ENCODE results near the gene EML1.
"Not testable (repeated sequence)": the region's sequence is repeated elsewhere in the genome, so short reads cannot be mapped to it uniquely, and the experiment has no call there.

The EML1 gene

DNA sequence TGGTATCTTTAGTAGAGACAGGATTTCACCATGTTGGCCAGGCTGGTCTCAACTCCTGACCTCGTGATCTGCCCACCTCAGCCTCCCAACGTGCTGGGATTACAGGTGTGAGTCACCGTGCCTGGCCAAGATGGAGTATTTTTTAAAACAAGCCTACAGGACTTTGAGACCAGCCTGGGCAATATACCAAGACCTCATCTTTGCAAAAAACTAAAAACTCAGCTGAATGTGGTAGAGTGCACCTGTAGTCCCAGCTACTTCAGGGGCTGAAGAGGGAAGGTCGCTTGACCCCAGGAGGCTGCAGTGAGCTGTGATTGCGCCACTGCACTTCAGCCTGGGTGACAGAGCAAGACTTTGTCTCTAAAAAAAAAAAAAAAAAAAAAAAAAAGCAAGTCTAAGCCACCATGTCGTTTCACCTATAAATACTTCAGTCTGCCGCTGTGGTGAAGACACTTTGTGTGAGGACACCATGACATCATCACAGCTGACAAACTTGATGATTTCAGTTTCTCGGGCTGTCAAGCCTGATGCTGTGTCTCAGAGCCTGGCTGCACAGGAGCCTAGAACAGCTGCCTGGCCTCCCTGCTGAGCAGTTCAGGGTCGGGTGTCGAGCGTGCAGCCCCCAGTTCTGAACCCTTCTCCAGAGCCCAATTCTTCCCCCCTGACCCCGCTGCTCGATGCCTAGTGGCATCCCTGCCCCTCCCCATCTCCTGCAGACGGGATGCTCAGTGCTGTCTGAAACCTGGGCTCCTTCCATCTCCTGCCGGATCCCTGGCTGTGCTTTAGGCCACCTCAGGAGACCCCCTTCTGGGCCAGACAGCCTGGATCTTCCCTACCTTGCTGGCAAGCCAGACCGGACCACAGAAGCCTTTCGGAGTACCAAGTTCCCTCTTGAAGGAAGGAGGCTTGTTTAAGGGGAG is 152.8 kb downstream of the EML1 start:
- DNase-seq = no peak

DNA sequence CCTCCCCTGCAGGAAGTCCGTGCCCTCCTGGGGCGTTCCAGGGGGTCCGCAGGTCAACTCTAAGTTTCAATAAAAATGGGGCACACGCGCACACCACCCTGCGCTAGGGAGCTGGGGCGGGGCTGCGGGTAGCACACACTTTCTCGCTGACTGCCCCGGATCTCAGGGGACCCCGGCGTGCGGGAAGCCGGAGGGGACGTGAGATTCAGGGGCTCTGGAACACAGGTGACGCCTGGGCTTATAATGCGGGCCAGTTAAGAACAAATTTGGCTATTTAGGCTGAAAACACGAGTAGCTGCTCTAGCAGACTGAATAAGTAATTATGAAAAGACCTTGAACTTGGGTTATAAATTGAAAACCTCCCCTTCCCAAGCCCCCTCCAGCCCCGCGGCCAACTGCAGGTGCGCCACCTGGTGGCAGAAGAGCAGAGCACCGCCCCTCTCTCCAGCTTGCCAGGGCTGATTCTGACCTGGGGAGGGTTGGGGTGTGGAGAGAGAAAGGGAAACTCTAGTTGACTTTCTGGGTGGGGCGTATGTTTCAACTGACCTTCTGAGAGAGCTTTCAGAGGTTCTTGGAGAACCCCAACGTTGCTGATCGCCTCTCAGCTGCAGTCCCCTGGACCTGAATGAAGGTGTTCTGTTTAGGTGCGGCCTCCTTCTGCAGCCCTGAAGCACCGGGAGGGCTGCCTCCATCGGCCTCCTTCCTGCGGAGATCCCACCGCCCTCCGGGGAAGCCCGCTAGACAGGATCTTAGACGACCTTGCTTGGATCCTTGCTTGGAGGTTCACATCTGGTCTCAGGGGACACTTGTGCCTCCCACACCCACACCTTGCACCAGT is 153.7 kb downstream of the EML1 start:
- no peak for DNase-seq

DNA sequence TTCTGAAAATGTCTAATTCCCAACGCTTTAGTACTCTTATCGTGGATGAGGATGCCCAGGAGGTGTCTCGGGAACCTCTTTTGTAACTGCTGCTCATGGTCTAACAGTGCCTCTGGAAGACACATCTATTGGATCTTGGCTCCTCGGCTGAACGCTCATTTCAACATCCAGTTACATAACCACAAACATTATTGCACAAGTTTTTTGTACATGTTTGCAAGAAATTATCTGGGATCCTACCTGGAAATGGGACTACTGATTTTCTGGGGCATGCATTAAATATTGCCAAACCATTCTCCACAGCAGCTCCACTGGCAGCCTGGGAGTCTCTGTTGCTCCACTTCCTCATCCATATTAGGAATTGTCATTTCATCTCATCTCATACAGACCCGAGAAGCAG is 154.5 kb downstream of the EML1 start:
- no peak for DNase-seq

DNA sequence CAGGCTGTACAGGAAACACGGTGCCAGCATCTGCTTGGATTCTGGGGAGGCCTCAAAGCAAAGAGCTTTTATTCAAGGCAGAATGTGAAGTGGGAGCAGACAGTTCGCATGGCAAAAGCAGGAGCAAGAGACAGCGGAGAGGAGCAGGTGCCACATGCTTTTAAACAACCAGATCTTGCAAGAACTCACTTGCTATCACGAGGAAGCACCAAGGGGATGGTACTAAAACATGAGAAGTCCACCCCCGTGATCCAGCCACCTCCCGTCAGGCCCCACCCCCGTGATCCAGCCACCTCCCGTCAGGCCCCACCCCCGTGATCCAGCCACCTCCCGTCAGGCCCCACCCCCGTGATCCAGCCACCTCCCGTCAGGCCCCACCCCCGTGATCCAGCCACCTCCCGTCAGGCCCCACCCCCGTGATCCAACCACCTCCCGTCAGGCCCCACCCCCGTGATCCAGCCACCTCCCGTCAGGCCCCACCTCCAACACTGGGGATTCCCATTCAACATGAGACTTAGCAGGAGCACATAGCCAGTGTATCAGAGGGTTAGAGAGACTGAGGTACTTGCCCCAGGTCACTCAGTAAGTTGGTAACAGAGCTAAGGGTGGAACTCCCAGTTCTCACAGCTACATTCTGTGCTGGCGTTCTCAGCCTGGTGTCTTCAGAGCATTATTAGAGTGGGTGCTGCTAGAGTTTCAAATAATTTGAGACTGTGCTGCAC is 156.0 kb downstream of the EML1 start:
- not testable (repeated sequence) for DNase-seq

DNA sequence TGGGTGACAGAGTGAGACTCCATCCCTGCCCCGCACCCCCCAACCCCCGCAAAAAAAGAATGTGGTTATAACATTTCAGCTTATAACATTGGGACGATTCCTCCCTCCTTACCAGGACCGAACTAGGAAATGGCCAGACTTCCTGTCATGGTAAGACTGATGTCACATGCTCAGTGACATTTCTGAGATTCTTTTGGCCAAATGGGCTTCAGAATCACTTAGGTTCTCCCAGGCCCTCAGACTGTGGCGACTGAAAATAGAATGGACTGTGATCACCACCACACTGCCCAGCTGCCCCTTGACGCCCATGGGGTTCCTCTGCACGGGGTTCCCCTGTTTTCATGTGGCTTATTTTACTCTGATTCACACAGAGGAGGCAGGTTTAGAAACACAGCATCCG is 157.0 kb downstream of the EML1 start:
- no peak for DNase-seq

DNA sequence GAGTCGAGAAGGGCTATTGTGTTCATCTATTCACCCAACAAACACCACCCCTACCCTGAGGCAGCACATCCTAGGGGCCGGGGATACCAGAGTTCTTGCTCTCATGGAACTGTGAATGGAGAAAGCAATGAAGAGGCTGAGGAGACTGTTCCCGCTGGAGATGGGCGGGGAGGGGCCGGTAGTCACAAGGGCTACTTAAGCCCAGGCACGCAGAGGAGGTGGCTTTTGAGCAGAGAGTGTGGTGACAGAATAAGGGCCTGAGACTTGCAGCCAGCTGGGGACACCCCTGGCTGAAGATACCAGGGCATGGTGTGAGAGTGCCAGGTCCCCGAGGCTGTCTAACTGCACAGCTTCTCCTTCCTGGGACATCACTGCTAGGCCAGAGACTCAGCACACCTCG is 157.9 kb downstream of the EML1 start:
- DNase-seq = no peak

DNA sequence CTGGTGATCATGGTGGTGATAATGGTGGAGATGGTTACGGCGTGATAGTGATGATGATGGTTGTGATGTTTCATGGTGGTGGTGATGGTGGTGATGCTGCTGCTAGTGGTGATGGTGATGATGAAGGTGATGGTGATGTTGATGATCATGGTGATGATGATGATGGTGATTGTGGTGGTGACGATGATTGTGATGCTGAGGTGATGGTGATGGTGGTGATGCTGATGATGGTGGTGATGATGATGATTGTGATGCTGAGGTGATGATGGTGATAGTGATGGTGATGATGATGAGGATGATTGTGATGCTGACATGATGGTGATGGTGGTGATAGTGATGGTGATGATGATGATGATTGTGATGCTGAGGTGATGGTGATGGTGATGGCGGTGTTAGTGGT is 158.8 kb downstream of the EML1 start:
- no peak for DNase-seq

DNA sequence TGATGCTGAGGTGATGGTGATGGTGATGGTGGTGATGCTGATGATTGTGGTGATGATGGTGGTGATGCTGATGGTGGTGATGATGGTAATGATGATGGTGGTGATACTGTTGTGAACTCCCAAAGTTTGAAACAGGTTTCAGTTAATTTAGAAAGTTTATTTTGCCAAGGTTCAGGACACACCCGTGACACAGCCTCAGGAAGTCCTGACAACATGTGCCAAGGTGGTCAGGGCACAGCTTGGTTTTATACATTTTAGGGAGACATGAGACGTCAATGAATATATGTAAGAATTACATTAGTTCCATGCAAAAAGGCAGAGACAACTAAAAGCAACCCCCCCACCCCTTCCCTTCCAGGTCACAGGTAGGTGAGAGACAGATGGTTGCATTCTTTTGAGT is 159.2 kb downstream of the EML1 start:
- no peak for DNase-seq

DNA sequence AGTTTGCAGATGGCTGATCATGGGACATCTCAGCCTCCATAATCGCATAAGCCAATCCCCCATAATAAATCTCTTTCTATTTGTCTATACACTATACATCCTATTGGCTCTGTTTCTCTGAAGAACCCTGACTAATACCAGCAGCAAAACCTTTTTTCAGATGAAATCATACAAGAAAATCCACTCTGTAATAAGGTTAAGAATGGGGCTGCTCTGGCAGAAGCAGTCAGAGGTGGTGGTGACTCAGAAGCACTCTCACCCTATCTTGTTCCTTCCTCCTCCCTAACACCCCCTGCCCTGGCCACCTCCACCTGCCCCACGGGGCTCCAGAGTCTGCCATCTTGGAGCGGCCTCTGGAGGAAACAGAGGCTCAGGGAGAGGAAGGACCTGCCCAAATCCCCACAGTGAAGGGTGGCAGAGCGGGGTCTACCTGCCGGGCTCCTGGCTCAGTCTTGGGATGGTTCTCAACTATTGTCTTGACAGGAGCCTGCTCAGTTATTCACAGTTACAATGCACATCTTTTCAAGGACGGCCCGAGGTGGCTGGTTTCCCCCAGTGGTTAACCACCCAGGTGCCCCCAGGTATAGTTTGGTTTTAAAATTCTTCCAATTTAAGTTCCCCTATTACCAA is 162.7 kb downstream of the EML1 start:
- DNase-seq = no peak

DNA sequence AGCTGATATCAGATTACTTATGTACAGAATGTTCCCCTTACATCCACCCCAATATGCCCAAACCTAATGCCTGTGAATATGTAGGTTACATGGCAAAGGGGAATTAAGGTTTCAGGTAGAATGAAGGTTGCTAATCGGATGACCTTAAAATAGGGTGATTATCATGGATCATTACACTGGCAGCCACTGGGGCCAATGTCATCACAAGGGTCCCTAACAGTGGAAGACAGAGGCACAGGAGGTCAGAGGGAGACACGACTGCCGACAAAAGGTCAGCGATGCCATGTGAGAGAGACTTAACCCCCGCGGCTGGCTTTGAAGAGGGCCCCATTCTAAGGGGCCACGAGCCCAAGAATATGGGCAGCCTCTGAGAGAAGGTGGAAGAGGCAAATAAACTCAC is 165.2 kb downstream of the EML1 start:
- DNase-seq = no peak

DNA sequence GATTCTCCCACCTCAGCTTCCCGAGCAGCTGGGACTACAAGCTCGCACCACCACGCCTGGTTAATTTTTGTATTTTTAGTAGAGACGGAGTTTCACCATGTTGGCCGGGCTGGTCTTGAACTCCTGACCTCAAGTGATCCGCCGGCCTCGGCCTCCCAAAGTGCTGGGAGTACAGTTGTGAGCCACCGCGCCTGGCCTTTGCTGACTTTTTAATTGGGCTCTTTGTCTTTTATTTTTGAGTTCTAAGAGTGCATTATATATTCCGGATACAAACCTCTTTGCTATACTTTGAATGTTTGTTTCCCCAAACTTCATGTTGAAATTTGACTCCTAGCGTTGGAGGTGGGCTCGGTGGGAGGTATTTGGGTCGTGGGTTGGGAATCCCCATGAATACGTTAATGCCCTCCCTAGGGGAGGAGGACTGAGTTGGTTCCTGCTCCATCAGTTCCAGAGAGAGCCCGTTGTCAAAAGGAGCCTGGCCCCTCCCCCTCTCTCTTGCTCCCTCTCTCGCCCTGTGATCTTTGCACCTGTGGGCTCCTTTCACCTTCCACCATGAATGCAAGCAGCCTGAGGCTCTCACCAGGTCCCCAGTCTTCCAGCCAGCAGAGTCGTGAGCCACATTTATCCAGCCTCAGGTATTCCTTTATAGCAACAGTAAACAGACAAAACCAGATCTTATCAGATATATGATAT is 168.8 kb downstream of the EML1 start:
- DNase-seq = no peak

DNA sequence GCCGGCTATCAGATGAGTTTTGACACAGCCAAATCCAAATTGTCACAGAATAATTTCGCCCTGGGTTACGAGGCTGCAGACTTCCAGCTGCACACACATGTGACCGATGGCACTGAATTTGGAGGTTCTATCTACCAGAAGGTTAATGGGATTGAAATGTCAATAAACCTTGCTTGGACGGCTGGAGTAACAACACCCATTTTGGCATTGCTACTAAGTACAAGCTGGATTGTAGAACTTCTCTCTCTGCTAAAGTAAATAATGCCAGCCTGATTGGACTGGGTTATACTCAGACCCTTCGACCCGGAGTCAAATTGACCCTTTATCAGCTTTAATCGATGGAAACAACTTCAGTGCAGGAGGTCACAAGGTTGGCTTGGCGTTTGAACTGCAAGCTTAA is 171.8 kb downstream of the EML1 start:
- DNase-seq = no peak

DNA sequence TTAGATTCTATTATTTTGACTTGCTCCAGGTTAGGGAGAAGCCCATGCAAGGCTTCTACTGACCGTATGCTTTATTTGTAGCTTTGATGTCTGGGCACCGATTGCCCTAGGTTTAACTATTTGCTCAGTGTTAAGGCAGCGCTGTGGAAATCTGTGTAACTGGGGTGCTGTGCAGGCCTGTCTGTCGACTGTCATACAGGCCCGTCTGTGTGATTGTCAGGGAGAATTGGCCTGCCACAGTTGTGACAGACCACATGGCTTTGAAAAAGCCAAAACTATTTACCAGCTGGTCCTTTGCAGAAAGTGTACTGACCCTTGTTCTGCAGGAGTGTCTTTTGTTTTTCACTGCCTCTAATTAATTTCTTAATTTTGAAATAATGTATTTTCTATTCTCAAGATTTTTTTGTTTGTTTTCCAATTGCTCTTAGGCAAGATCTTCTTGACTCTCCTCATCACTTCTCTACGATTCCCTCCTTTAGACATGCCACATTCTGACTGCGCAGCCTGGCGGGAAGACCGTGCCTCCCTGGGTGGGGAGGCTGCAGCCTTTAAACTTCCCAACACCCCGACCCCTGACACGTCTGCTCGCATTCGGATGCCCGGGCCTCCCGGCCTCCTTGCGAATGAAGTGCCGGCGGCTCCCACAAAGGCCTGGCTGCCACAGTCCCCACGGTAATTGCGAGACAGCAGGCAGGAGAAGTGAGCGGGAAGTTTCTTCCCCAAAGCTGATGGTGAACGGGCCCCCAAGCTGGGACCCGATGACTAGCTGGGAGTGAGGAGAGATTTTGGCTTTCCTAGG is 173.0 kb downstream of the EML1 start:
- DNase-seq = no peak

DNA sequence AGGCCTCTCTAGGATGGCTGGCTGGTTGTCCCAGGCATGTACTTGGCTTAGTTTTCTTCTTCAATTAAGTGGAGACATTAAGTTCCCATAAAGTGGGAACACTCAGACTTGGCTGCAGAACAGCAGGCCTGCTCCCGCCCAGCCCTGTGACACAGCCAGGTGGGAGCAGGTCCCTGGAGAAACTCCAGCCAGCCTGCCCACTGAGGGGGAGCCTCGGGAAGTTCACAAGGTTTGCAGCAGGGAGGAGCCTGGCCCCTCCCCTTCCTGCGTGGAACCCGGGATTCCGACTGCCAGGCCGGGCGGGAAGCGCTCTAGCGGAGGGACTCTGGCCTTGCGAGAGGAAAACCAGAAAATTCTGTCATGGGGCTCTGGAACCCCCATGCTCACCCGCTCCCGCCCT is 173.7 kb downstream of the EML1 start:
- no peak for DNase-seq

DNA sequence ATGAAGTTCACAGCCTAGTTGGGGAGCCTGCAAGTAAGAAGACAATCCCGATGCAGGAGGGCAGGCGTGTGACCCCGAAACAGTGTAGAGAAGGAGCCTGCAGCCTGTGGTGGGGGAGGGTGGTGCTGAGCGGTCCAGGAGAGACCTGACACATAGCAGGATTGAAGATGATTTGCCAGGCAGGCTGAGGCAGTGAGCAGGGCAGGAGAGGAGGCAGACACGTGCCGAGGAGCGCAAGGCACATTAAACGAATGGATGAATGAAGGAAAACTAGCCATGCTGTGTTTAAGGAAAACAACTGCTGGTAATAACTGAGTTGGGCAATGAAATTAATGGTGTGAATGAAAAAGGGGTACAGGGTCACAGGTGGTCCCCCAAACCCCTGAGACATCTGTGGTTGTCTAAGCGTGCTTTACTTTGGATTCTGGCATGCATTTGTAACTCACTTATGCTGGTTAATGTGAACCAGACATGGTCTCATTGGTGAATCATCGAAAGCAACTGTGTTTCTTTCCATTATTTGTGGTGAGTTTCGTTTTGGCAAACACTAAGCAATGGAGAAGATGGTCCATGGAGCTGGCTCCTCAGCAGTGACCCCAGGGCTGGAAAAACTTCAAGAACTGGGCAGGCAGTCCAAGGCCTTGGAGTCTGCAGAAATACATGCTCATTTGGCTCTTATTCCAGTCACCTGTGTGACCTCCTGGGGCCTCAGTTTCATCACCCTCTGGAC is 175.1 kb downstream of the EML1 start:
- DNase-seq = no peak

DNA sequence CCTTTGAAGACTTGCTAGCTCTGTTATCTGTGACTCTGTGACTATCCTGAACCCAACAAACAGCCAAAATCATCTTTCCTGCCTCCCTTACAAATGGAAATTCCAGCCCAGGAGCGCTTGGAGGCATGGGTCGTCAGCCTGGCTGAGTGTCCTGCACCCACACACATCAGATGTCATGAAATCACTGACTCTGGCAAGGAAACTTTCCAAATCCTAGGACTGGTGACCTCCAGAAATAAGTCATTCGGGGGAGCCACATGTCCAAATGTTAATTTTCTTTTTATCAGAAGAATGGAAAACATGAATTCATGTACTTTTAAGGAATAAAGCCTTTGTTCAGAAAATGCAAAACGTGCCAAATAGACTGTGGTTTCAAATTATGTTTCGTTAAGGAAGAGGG is 175.7 kb downstream of the EML1 start:
- no peak for DNase-seq

DNA sequence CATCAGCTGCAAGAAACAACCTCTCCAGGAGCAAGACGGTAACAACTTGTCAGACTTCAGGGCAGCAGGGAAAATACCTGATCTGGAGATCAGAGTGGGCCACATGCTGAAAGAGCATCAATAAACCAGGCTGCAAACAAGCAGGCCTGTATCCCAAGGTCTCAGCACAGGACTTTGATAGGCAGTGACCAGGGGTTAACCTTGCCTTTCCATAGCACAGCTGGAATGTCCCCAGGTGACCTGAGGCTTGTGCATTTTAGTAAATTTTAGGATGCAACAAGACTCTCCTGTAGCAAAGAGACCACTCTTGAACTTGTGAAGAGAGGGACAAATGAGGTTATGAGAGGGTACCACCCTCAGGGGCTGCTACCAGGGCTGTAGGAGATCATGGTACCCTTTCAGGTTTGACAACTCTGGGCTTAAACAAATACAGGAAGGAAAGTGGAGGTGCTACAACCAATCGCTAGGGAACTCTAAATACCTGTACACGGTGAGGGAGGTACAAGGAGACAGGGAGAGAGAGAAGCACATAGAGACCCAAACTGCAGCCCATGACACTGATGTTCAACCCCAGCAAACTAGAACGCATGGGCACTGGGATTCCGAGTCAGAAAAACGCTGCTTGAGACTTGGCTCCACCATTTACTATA is 176.6 kb downstream of the EML1 start:
- DNase-seq = no peak

DNA sequence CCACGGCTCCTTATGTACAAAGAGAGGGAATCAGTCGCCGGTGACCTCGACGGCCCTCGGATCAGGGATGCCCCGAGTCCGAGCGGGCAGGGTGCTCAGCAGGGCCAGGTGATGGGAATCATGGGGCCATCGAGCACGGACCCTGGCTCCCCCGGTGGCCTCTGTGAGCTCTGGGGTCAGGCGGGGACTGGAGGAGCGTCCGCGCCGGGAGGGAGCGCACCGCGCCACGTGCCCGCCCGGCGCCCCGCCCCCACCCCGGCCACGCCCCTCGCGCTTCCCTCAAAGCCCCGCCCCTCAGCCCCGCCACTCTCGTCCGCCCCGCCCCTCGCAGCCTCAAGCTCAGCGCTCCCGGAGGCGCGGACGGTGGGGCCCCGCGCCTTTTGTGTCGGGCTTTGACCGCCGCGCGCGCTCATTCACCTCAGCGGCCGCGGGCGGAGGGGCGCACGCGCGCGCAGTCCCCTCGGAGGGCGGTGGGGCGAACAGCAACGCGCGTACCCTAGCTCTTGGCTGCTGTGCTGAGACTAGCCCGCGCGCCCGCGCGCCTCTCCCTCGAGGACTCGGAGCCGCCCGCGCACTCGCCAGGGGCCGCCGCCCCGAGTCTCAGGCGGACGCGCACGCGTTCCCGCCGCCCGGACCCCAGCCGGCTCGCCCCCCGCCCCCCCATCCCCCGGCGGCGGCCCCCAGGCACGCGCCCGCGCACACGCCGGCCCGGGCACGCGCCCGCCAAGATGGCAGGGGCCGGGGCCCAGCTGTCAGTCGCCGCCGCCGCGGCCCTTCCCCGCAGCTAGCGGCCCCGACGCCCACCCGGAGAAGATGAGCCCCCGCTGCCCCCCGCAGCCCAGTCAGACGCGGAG is 178.1 kb downstream of the EML1 start:
- DNase-seq = no peak

Data from SHP77 (cell line).